Testis (tissue), 2 donors: ENCODE measurements around the gene CREB3L1.

ENCODE experiments used
- CTCF ChIP-seq, 3 experiments: fragments of 450-650 bp in 2 of 3; fragments of 200-600 bp in 1 of 3; sonication (generic) in 1 of 3; IDR thresholded peaks; one replicate each; pipeline ENCODE4 v1.5.1; 2016 to 2019; ENCODE audit warnings: antibody characterized with exemption in 3 of 3, mild to moderate bottlenecking in 2 of 3, moderate library complexity in 1 of 3
- POLR2A ChIP-seq: fragments of 450-650 bp; IDR thresholded peaks from one replicate; pipeline ENCODE4 v1.6.1; 2017; ENCODE audit warnings: antibody characterized with exemption, mild to moderate bottlenecking, moderate library complexity

- TF ChIP-seq POLR2A (no peak), CTCF (IDR thresholded peaks at IDR 0.05) (no peak)
Observed at GRCh38 chr11:46251954-46252353, 25.5 kb upstream of the CREB3L1 start.
